DOHH2 (cell line): ENCODE results near the gene ANTXR1.

Source experiments
- H3F3A ChIP-seq: fragments of 200-600 bp; sonication (generic), shearing (Covaris generic); 2 replicates; pipeline ENCODE4 v1.6.0; 2016; ENCODE audit warnings: antibody characterized with exemption, mild to moderate bottlenecking; ENCODE audit not compliant: control insufficient read depth, insufficient read depth
- H3K27ac ChIP-seq: fragments of 200-600 bp; sonication (generic); 2 replicates; pipeline ENCODE4 v1.5.1; 2014; ENCODE audit warnings: low read depth, mild to moderate bottlenecking, low read length, moderate library complexity
- H3K27me3 ChIP-seq: fragments of 200-600 bp; sonication (generic); 2 replicates; pipeline ENCODE4 v1.6.1; 2014; ENCODE audit warnings: mild to moderate bottlenecking, low read length, mixed read lengths; ENCODE audit not compliant: control insufficient read depth
- H3K36me3 ChIP-seq: fragments of 200-600 bp; sonication (generic); 2 replicates; pipeline ENCODE4 v1.6.1; 2014; ENCODE audit warnings: mild to moderate bottlenecking, low read length, moderate library complexity, mixed read lengths; ENCODE audit not compliant: control insufficient read depth
- H3K4me1 ChIP-seq: fragments of 200-600 bp; sonication (generic); 2 replicates; pipeline ENCODE4 v1.6.1; 2014; ENCODE audit warnings: mild to moderate bottlenecking, low read length, mixed read lengths; ENCODE audit not compliant: control insufficient read depth
- H3K4me2 ChIP-seq: fragments of 200-600 bp; sonication (generic); 2 replicates; pipeline ENCODE4 v1.6.0; 2014; ENCODE audit warnings: mild to moderate bottlenecking, low read length, moderate library complexity
- H3K4me3 ChIP-seq: fragments of 200-600 bp; sonication (generic); 2 replicates; pipeline ENCODE4 v1.5.1; 2014; ENCODE audit warnings: mild to moderate bottlenecking, low read length, mixed read lengths
- H3K79me2 ChIP-seq: fragments of 200-600 bp; sonication (generic); 2 replicates; pipeline ENCODE4 v1.6.1; 2014; ENCODE audit warnings: mild to moderate bottlenecking, low read length, mixed read lengths; ENCODE audit not compliant: control insufficient read depth
- H3K9me2 ChIP-seq: fragments of 200-600 bp; sonication (generic); replicated peaks from 2 replicates; pipeline ENCODE4 v1.6.1; 2014; ENCODE audit warnings: mild to moderate bottlenecking, low read length, mixed read lengths; ENCODE audit not compliant: control insufficient read depth
- H3K9me3 ChIP-seq: fragments of 200-600 bp; sonication (generic); 2 replicates; pipeline ENCODE4 v1.6.1; 2014; ENCODE audit warnings: antibody characterized with exemption, low read length, mixed read lengths; ENCODE audit not compliant: control insufficient read depth, insufficient read depth
- H4K20me1 ChIP-seq: fragments of 200-600 bp; sonication (generic); 2 replicates; pipeline ENCODE4 v1.6.0; 2014; ENCODE audit warnings: low read depth, mild to moderate bottlenecking, antibody characterized with exemption, low read length, moderate library complexity; ENCODE audit not compliant: control insufficient read depth, insufficient read depth
- CTCF ChIP-seq: fragments of 200-600 bp; sonication (generic); IDR thresholded peaks from one replicate; pipeline ENCODE4 v1.5.1; 2014; ENCODE audit warnings: antibody characterized with exemption, mild to moderate bottlenecking, low read depth, low read length; ENCODE audit not compliant: poor library complexity, severe bottlenecking
- EZH2phosphoT487 ChIP-seq: fragments of 200-600 bp; sonication (generic); IDR thresholded peaks from 2 replicates; pipeline ENCODE4 v1.6.1; 2017; ENCODE audit warnings: borderline replicate concordance, mild to moderate bottlenecking, antibody characterized with exemption, low read length, moderate library complexity, mixed read lengths

The ANTXR1 gene

DNA sequence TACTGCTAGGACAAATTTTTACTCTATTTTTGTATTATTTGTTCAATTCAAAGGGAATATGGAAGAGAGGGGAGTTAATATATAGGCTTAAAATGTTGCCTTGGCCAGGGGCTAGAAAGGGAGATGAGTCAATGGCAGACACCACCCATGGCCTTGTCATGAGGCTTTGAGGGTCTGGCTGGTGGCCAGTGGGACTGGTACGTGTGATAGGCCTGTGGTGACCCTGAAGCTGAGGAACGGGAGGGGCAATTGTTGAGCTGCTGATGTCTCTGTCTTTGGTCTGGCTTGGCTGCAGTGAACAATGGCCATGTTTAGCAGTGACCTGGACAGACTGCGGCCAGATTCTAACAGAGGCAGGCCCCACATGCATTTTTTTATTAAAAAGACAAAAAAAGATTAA is 20.0 kb upstream of the ANTXR1 start:
- Histone ChIP-seq H3K36me3 (no peaks in the 10 kb centered on the region), H3K9me3 (no peaks in the 10 kb centered on the region), H4K20me1 (no peaks in the 10 kb centered on the region), H3K27ac (no peak overlapping the region), H3K9me2 (no peaks in the 10 kb centered on the region), H3K4me2 (no peak overlapping the region), H3K4me3 (no peak overlapping the region), H3F3A (no peaks in the 10 kb centered on the region), H3K4me1 (no peaks in the 10 kb centered on the region), H3K27me3 (peaks cover 8% of the 10 kb centered on the region), H3K79me2 (no peaks in the 10 kb centered on the region)
- no peak for TF ChIP-seq CTCF
- no peak for TF ChIP-seq EZH2phosphoT487

GRCh38 chr2:68993660-68994059 is 19.3 kb upstream of the ANTXR1 start:
- Histone ChIP-seq H3K36me3 (no peaks in the 10 kb centered on the region), H3K4me2 (no peak overlapping the region), H3K4me3 (no peak overlapping the region), H3F3A (no peaks in the 10 kb centered on the region), H3K9me2 (no peaks in the 10 kb centered on the region), H3K27me3 (peaks cover 8% of the 10 kb centered on the region), H4K20me1 (no peaks in the 10 kb centered on the region), H3K27ac (no peak overlapping the region), H3K79me2 (no peaks in the 10 kb centered on the region), H3K9me3 (no peaks in the 10 kb centered on the region), H3K4me1 (no peaks in the 10 kb centered on the region)
- TF ChIP-seq EZH2phosphoT487, result no peak
- no peak for TF ChIP-seq CTCF

DNA sequence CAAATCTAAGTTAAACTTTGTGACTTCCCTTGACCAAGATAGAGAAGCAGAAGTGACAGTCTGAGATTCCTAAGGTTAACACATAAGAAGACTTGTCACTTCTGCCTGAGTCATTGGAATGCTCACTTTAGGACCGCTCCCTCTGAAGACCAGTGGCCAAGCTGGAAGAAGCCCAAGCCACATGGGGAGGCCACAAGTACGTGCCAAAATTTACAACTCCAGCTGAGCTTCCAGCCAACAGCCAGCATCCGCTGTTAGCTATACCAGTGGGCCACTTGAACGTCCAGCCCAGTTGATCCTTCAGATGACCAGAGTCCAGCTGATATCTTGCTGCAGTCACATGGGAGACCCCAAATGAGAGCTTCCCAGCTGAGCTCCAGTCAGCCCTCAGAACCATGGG is 18.1 kb upstream of the ANTXR1 start:
- Histone ChIP-seq H3K4me1 (no peaks in the 10 kb centered on the region), H3K9me2 (no peaks in the 10 kb centered on the region), H3K27me3 (peaks cover 8% of the 10 kb centered on the region), H3K79me2 (no peaks in the 10 kb centered on the region), H4K20me1 (no peaks in the 10 kb centered on the region), H3K4me3 (no peak overlapping the region), H3K9me3 (no peaks in the 10 kb centered on the region), H3K36me3 (no peaks in the 10 kb centered on the region), H3K4me2 (no peak overlapping the region), H3F3A (no peaks in the 10 kb centered on the region), H3K27ac (no peak overlapping the region)
- TF ChIP-seq CTCF (no peak), EZH2phosphoT487 (no peak)

GRCh38 chr2:68995916-68996315 is 17.1 kb upstream of the ANTXR1 start:
- Histone ChIP-seq H3K36me3 (no peaks in the 10 kb centered on the region), H3F3A (no peaks in the 10 kb centered on the region), H3K4me2 (no peak overlapping the region), H3K79me2 (no peaks in the 10 kb centered on the region), H3K9me3 (no peaks in the 10 kb centered on the region), H3K27me3 (peaks cover 6% of the 10 kb centered on the region; the same call in 1 of the 2 replicates), H4K20me1 (no peaks in the 10 kb centered on the region), H3K9me2 (no peaks in the 10 kb centered on the region), H3K27ac (no peak overlapping the region), H3K4me1 (no peaks in the 10 kb centered on the region), H3K4me3 (no peak overlapping the region)
- TF ChIP-seq CTCF, result no peak
- no peak for TF ChIP-seq EZH2phosphoT487
